ENCODE data around the gene KLHL13.
"Not testable (repeated sequence)": the region's sequence is repeated elsewhere in the genome, so short reads cannot be mapped to it uniquely, and the experiment has no call there.

KLHL13 gene

GRCh38 chrX:118129681-118130080 lies 13.1 kb upstream of the KLHL13 start:
- Histone ChIP-seq H3K4me1 (ENCODE audit: control insufficient read depth, insufficient read depth, low read length) (no peaks in the 10 kb centered on the region), H3K27ac (ENCODE audit: low read length) (no peak overlapping the region), H3K9me3 (ENCODE audit: control insufficient read depth, insufficient read depth, low read length) (no peaks in the 10 kb centered on the region), H3K27me3 (ENCODE audit: control insufficient read depth, insufficient read depth, low read length) (no peaks in the 10 kb centered on the region), H3K4me3 (ENCODE audit: low read length) (no peak overlapping the region), H3K36me3 (ENCODE audit: control insufficient read depth, insufficient read depth, low read length) (no peaks in the 10 kb centered on the region)
- DNase-seq (ENCODE audit: low read depth, low spot score), result no peak

- Histone ChIP-seq H3K27me3 (ENCODE audit: control insufficient read depth, insufficient read depth, low read length) (no peaks in the 10 kb centered on the region), H3K36me3 (ENCODE audit: control insufficient read depth, insufficient read depth, low read length) (no peaks in the 10 kb centered on the region), H3K4me1 (ENCODE audit: control insufficient read depth, insufficient read depth, low read length) (no peaks in the 10 kb centered on the region), H3K27ac (ENCODE audit: low read length) (no peak overlapping the region), H3K4me3 (ENCODE audit: low read length) (no peak overlapping the region), H3K9me3 (ENCODE audit: control insufficient read depth, insufficient read depth, low read length) (no peaks in the 10 kb centered on the region)
- WGBS (ENCODE audit: insufficient coverage, insufficient read length), result no CpG with 5 or more reads among the region's 18 CpGs
- DNase-seq (ENCODE audit: low read depth, low spot score), result no peak
These were observed 12.1 kb upstream of the KLHL13 start for GRCh38 chrX:118128724-118129123.

- no CpG with 5 or more reads among the region's 2 CpGs for WGBS (ENCODE audit: insufficient coverage, insufficient read length)
- H3K4me1 ChIP-seq (ENCODE audit: control insufficient read depth, insufficient read depth, low read length), result no peaks in the 10 kb centered on the region
- H3K36me3 ChIP-seq (ENCODE audit: control insufficient read depth, insufficient read depth, low read length), result no peaks in the 10 kb centered on the region
- no peak overlapping the region for H3K4me3 ChIP-seq (ENCODE audit: low read length)
- H3K27me3 ChIP-seq (ENCODE audit: control insufficient read depth, insufficient read depth, low read length), result no peaks in the 10 kb centered on the region
- DNase-seq (ENCODE audit: low read depth, low spot score), result no peak
- no peaks in the 10 kb centered on the region for H3K9me3 ChIP-seq (ENCODE audit: control insufficient read depth, insufficient read depth, low read length)
- no peak overlapping the region for H3K27ac ChIP-seq (ENCODE audit: low read length)
These were observed 9.7 kb upstream of the KLHL13 start for GRCh38 chrX:118126286-118126685.

GRCh38 chrX:118124243-118124642 lies 7.6 kb upstream of the KLHL13 start:
- no CpG with 5 or more reads among the region's 4 CpGs for WGBS (ENCODE audit: insufficient coverage, insufficient read length)
- not testable (repeated sequence) for H3K4me3 ChIP-seq (ENCODE audit: low read length); H3K27me3 ChIP-seq (ENCODE audit: control insufficient read depth, insufficient read depth, low read length)

GRCh38 chrX:118117741-118118140 lies 1.1 kb upstream of the KLHL13 start:
- no peaks in the 10 kb centered on the region for H3K27me3 ChIP-seq (ENCODE audit: control insufficient read depth, insufficient read depth, low read length)
- no peak overlapping the region for H3K4me3 ChIP-seq (ENCODE audit: low read length)
- no peak overlapping the region for H3K27ac ChIP-seq (ENCODE audit: low read length)
- H3K9me3 ChIP-seq (ENCODE audit: control insufficient read depth, insufficient read depth, low read length), result no peaks in the 10 kb centered on the region
- WGBS (ENCODE audit: insufficient coverage, insufficient read length), result no CpG with 5 or more reads among the region's 2 CpGs
- no peak for DNase-seq (ENCODE audit: low read depth, low spot score)
- no peaks in the 10 kb centered on the region for H3K4me1 ChIP-seq (ENCODE audit: control insufficient read depth, insufficient read depth, low read length)
- no peaks in the 10 kb centered on the region for H3K36me3 ChIP-seq (ENCODE audit: control insufficient read depth, insufficient read depth, low read length)

More at GRCh38 chrX:118124243-118124642, 7.6 kb upstream of the KLHL13 start:
- H3K27ac ChIP-seq (ENCODE audit: low read length); DNase-seq (ENCODE audit: low read depth, low spot score); H3K4me1 ChIP-seq (ENCODE audit: control insufficient read depth, insufficient read depth, low read length); H3K9me3 ChIP-seq (ENCODE audit: control insufficient read depth, insufficient read depth, low read length); H3K36me3 ChIP-seq (ENCODE audit: control insufficient read depth, insufficient read depth, low read length): not testable (repeated sequence)

GRCh38 chrX:118115953-118116712 lies 477 bp downstream of the KLHL13 start:
- H3K4me3 ChIP-seq (ENCODE audit: low read length), result peak overlapping the region; percentile 81
- no peak overlapping the region for H3K27ac ChIP-seq (ENCODE audit: low read length)
- H3K36me3 ChIP-seq (ENCODE audit: control insufficient read depth, insufficient read depth, low read length), result no peaks in the 10 kb centered on the region
- WGBS (ENCODE audit: insufficient coverage, insufficient read length), result no CpG with 5 or more reads among the region's 53 CpGs
- H3K27me3 ChIP-seq (ENCODE audit: control insufficient read depth, insufficient read depth, low read length), result no peaks in the 10 kb centered on the region
- DNase-seq (ENCODE audit: low read depth, low spot score), result no peak
- no peaks in the 10 kb centered on the region for H3K9me3 ChIP-seq (ENCODE audit: control insufficient read depth, insufficient read depth, low read length)
- H3K4me1 ChIP-seq (ENCODE audit: control insufficient read depth, insufficient read depth, low read length), result no peaks in the 10 kb centered on the region

- H3K27me3 ChIP-seq (ENCODE audit: control insufficient read depth, insufficient read depth, low read length), result no peaks in the 10 kb centered on the region
- no peak overlapping the region for H3K27ac ChIP-seq (ENCODE audit: low read length)
- H3K4me1 ChIP-seq (ENCODE audit: control insufficient read depth, insufficient read depth, low read length), result no peaks in the 10 kb centered on the region
- no CpG with 5 or more reads among the region's 2 CpGs for WGBS (ENCODE audit: insufficient coverage, insufficient read length)
- H3K4me3 ChIP-seq (ENCODE audit: low read length), result no peak overlapping the region
- no peak for DNase-seq (ENCODE audit: low read depth, low spot score)
- H3K9me3 ChIP-seq (ENCODE audit: control insufficient read depth, insufficient read depth, low read length), result no peaks in the 10 kb centered on the region
- no peaks in the 10 kb centered on the region for H3K36me3 ChIP-seq (ENCODE audit: control insufficient read depth, insufficient read depth, low read length)
These were observed 1.6 kb downstream of the KLHL13 start for GRCh38 chrX:118114971-118115370.

- no peak overlapping the region for H3K4me3 ChIP-seq (ENCODE audit: low read length)
- WGBS (ENCODE audit: insufficient coverage, insufficient read length), result no CpG with 5 or more reads among the region's 5 CpGs
- H3K36me3 ChIP-seq (ENCODE audit: control insufficient read depth, insufficient read depth, low read length), result no peaks in the 10 kb centered on the region
- no peaks in the 10 kb centered on the region for H3K27me3 ChIP-seq (ENCODE audit: control insufficient read depth, insufficient read depth, low read length)
- H3K9me3 ChIP-seq (ENCODE audit: control insufficient read depth, insufficient read depth, low read length), result no peaks in the 10 kb centered on the region
- H3K4me1 ChIP-seq (ENCODE audit: control insufficient read depth, insufficient read depth, low read length), result no peaks in the 10 kb centered on the region
- no peak overlapping the region for H3K27ac ChIP-seq (ENCODE audit: low read length)
- no peak for DNase-seq (ENCODE audit: low read depth, low spot score)
These were observed 7.5 kb downstream of the KLHL13 start for GRCh38 chrX:118109065-118109464.

GRCh38 chrX:118108304-118108703 lies 8.3 kb downstream of the KLHL13 start:
- no peaks in the 10 kb centered on the region for H3K9me3 ChIP-seq (ENCODE audit: control insufficient read depth, insufficient read depth, low read length)
- H3K36me3 ChIP-seq (ENCODE audit: control insufficient read depth, insufficient read depth, low read length), result no peaks in the 10 kb centered on the region
- no peak overlapping the region for H3K4me3 ChIP-seq (ENCODE audit: low read length)
- H3K4me1 ChIP-seq (ENCODE audit: control insufficient read depth, insufficient read depth, low read length), result no peaks in the 10 kb centered on the region
- no peak overlapping the region for H3K27ac ChIP-seq (ENCODE audit: low read length)
- WGBS (ENCODE audit: insufficient coverage, insufficient read length), result no CpG with 5 or more reads among the region's 1 CpG
- no peak for DNase-seq (ENCODE audit: low read depth, low spot score)
- no peaks in the 10 kb centered on the region for H3K27me3 ChIP-seq (ENCODE audit: control insufficient read depth, insufficient read depth, low read length)

GRCh38 chrX:118100091-118100490 lies 16.5 kb downstream of the KLHL13 start:
- Histone ChIP-seq H3K27ac (ENCODE audit: low read length) (no peak overlapping the region), H3K4me3 (ENCODE audit: low read length) (no peak overlapping the region), H3K27me3 (ENCODE audit: control insufficient read depth, insufficient read depth, low read length) (no peaks in the 10 kb centered on the region), H3K36me3 (ENCODE audit: control insufficient read depth, insufficient read depth, low read length) (no peaks in the 10 kb centered on the region), H3K4me1 (ENCODE audit: control insufficient read depth, insufficient read depth, low read length) (no peaks in the 10 kb centered on the region), H3K9me3 (ENCODE audit: control insufficient read depth, insufficient read depth, low read length) (no peaks in the 10 kb centered on the region)
- no peak for DNase-seq (ENCODE audit: low read depth, low spot score)
- WGBS (ENCODE audit: insufficient coverage, insufficient read length), result no CpG with 5 or more reads among the region's 5 CpGs

GRCh38 chrX:118088084-118088483 lies 28.5 kb downstream of the KLHL13 start:
- Histone ChIP-seq H3K4me3 (ENCODE audit: low read length) (no peak overlapping the region), H3K27ac (ENCODE audit: low read length) (no peak overlapping the region), H3K27me3 (ENCODE audit: control insufficient read depth, insufficient read depth, low read length) (no peaks in the 10 kb centered on the region), H3K36me3 (ENCODE audit: control insufficient read depth, insufficient read depth, low read length) (no peaks in the 10 kb centered on the region), H3K4me1 (ENCODE audit: control insufficient read depth, insufficient read depth, low read length) (no peaks in the 10 kb centered on the region), H3K9me3 (ENCODE audit: control insufficient read depth, insufficient read depth, low read length) (no peaks in the 10 kb centered on the region)
- WGBS (ENCODE audit: insufficient coverage, insufficient read length), result 100% methylated on average over 1 of the region's 4 CpGs
- DNase-seq (ENCODE audit: low read depth, low spot score), result no peak

Measured in iPS DF 6.9 (cell line).